Uterus (tissue), 2 donors: ENCODE measurements around the gene FAM20A.

Experiments used
- POLR2A ChIP-seq, 2 donors: fragments of 450-650 bp; IDR thresholded peaks; one replicate each; pipeline ENCODE4 v1.6.1; 2016; ENCODE audit warnings: antibody characterized with exemption in 2 of 2, mild to moderate bottlenecking in 1 of 2, moderate library complexity in 1 of 2
- TF ChIP-seq, protein P1 (sequence below), 4 experiments: fragments of 200-600 bp in 2 of 4; fragments of 450-650 bp in 2 of 4; sonication (generic) in 2 of 4; IDR thresholded peaks; one replicate each; pipeline ENCODE4 v1.5.1; 2016 to 2019; ENCODE audit warnings: antibody characterized with exemption in 4 of 4, mild to moderate bottlenecking in 2 of 4, moderate library complexity in 1 of 4

DNA sequence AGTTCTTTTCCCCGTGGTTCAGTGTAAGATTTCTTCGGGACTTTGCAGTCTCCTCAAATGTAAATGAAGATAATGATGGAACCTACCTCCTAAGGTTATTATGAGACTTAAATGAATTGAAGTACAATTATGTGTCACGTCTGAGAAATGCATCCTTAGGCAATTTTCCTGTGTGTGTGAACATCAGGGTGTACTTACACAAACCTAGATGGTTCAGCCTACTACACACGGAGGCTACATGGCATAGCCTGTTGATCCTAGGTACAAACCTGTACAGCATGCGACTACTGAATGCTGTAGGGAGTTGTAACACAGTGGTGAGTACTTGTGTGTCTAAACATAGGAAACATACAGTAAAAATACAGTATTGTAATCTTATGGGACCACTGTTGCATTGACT is 1.1 kb upstream of the FAM20A start:
- TF ChIP-seq, protein P1, sequence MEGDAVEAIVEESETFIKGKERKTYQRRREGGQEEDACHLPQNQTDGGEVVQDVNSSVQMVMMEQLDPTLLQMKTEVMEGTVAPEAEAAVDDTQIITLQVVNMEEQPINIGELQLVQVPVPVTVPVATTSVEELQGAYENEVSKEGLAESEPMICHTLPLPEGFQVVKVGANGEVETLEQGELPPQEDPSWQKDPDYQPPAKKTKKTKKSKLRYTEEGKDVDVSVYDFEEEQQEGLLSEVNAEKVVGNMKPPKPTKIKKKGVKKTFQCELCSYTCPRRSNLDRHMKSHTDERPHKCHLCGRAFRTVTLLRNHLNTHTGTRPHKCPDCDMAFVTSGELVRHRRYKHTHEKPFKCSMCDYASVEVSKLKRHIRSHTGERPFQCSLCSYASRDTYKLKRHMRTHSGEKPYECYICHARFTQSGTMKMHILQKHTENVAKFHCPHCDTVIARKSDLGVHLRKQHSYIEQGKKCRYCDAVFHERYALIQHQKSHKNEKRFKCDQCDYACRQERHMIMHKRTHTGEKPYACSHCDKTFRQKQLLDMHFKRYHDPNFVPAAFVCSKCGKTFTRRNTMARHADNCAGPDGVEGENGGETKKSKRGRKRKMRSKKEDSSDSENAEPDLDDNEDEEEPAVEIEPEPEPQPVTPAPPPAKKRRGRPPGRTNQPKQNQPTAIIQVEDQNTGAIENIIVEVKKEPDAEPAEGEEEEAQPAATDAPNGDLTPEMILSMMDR (IDR thresholded peaks at IDR 0.05): no peak
- no peak for TF ChIP-seq POLR2A (IDR thresholded peaks at IDR 0.05)
